ENCODE data around the gene LTBP1.

LTBP1 gene

GRCh38 chr2:33392366-33392765 is 445.6 kb downstream of the LTBP1 start:
- in situ Hi-C loops (cut with MboI; ENCODE audit: low sequenced_read_pairs): no loop called here
- no peak overlapping the region for H3K4me3 ChIP-seq
- H3K9me3 ChIP-seq: no peaks in the 10 kb centered on the region
- no peaks in the 10 kb centered on the region for H3K27me3 ChIP-seq (ENCODE audit: low read depth)
- H3K36me3 ChIP-seq (replicated peaks): no peaks in the 10 kb centered on the region
- no peaks in the 10 kb centered on the region for H3K4me1 ChIP-seq
- no peak for DNase-seq (ENCODE audit: low spot score in 2 of 2)

- DNase-seq (ENCODE audit: low spot score in 2 of 2): no peak
- in situ Hi-C loops (cut with MboI; ENCODE audit: low sequenced_read_pairs): no loop called here
- Histone ChIP-seq H3K27me3 (ENCODE audit: low read depth) (no peaks in the 10 kb centered on the region), H3K4me1 (no peaks in the 10 kb centered on the region), H3K4me3 (no peak overlapping the region), H3K9me3 (no peaks in the 10 kb centered on the region), H3K36me3 (replicated peaks) (no peaks in the 10 kb centered on the region)
Measured at GRCh38 chr2:33395034-33395433, 448.3 kb downstream of the LTBP1 start.

GRCh38 chr2:33395655-33396249 is 449.0 kb downstream of the LTBP1 start:
- Histone ChIP-seq H3K36me3 (replicated peaks) (no peaks in the 10 kb centered on the region), H3K9me3 (no peaks in the 10 kb centered on the region), H3K4me1 (no peaks in the 10 kb centered on the region), H3K4me3 (no peak overlapping the region), H3K27me3 (ENCODE audit: low read depth) (no peaks in the 10 kb centered on the region)
- DNase-seq (ENCODE audit: low spot score in 2 of 2): peak; percentile 29 to 75
- in situ Hi-C loops (cut with MboI; ENCODE audit: low sequenced_read_pairs): no loop called here

GRCh38 chr2:33404321-33404720 is 457.6 kb downstream of the LTBP1 start:
- H3K36me3 ChIP-seq (replicated peaks): no peaks in the 10 kb centered on the region
- H3K4me3 ChIP-seq: no peak overlapping the region
- no peaks in the 10 kb centered on the region for H3K9me3 ChIP-seq
- in situ Hi-C loops (cut with MboI; ENCODE audit: low sequenced_read_pairs): no loop called here
- DNase-seq (ENCODE audit: low spot score in 2 of 2): no peak
- no peaks in the 10 kb centered on the region for H3K4me1 ChIP-seq
- H3K27me3 ChIP-seq (ENCODE audit: low read depth): no peaks in the 10 kb centered on the region

- H3K27me3 ChIP-seq (ENCODE audit: low read depth): no peaks in the 10 kb centered on the region
- no peaks in the 10 kb centered on the region for H3K9me3 ChIP-seq
- no peak overlapping the region for H3K4me3 ChIP-seq
- in situ Hi-C loops (cut with MboI; ENCODE audit: low sequenced_read_pairs): no loop called here
- H3K4me1 ChIP-seq: no peaks in the 10 kb centered on the region
- no peaks in the 10 kb centered on the region for H3K36me3 ChIP-seq (replicated peaks)
- DNase-seq (ENCODE audit: low spot score in 2 of 2): no peak
Measured at GRCh38 chr2:33406622-33407021, 459.9 kb downstream of the LTBP1 start.

- no peak for DNase-seq (ENCODE audit: low spot score in 2 of 2)
- no peaks in the 10 kb centered on the region for H3K27me3 ChIP-seq (ENCODE audit: low read depth)
- H3K4me3 ChIP-seq: no peak overlapping the region
- in situ Hi-C loops (cut with MboI; ENCODE audit: low sequenced_read_pairs): no loop called here
- no peaks in the 10 kb centered on the region for H3K9me3 ChIP-seq
- no peaks in the 10 kb centered on the region for H3K36me3 ChIP-seq (replicated peaks)
- no peaks in the 10 kb centered on the region for H3K4me1 ChIP-seq
Measured at GRCh38 chr2:33408109-33408508, 461.4 kb downstream of the LTBP1 start.

GRCh38 chr2:33409417-33409955 is 462.7 kb downstream of the LTBP1 start:
- Histone ChIP-seq H3K4me3 (no peak overlapping the region), H3K36me3 (replicated peaks) (no peaks in the 10 kb centered on the region), H3K27me3 (ENCODE audit: low read depth) (no peaks in the 10 kb centered on the region), H3K9me3 (no peaks in the 10 kb centered on the region), H3K4me1 (no peaks in the 10 kb centered on the region)
- in situ Hi-C loops (cut with MboI; ENCODE audit: low sequenced_read_pairs): no loop called here
- no peak for DNase-seq (ENCODE audit: low spot score in 2 of 2)

- Histone ChIP-seq H3K36me3 (replicated peaks) (no peaks in the 10 kb centered on the region), H3K4me1 (no peaks in the 10 kb centered on the region), H3K9me3 (no peaks in the 10 kb centered on the region), H3K4me3 (no peak overlapping the region), H3K27me3 (ENCODE audit: low read depth) (no peaks in the 10 kb centered on the region)
- in situ Hi-C loops (cut with MboI; ENCODE audit: low sequenced_read_pairs): no loop called here
- no peak for DNase-seq (ENCODE audit: low spot score in 2 of 2)
Measured at GRCh38 chr2:33411765-33412164, 465.0 kb downstream of the LTBP1 start.

GRCh38 chr2:33412920-33413319 is 466.2 kb downstream of the LTBP1 start:
- no peaks in the 10 kb centered on the region for H3K9me3 ChIP-seq
- no peaks in the 10 kb centered on the region for H3K4me1 ChIP-seq
- H3K27me3 ChIP-seq (ENCODE audit: low read depth): no peaks in the 10 kb centered on the region
- H3K4me3 ChIP-seq: no peak overlapping the region
- DNase-seq (ENCODE audit: low spot score in 2 of 2): no peak
- no peaks in the 10 kb centered on the region for H3K36me3 ChIP-seq (replicated peaks)
- in situ Hi-C loops (cut with MboI; ENCODE audit: low sequenced_read_pairs): no loop called here

- H3K27me3 ChIP-seq (ENCODE audit: low read depth): no peaks in the 10 kb centered on the region
- no peaks in the 10 kb centered on the region for H3K9me3 ChIP-seq
- no peak for DNase-seq (ENCODE audit: low spot score in 2 of 2)
- H3K36me3 ChIP-seq (replicated peaks): no peaks in the 10 kb centered on the region
- in situ Hi-C loops (cut with MboI; ENCODE audit: low sequenced_read_pairs): no loop called here
- H3K4me3 ChIP-seq: no peak overlapping the region
- no peaks in the 10 kb centered on the region for H3K4me1 ChIP-seq
Measured at GRCh38 chr2:33419581-33420200, 472.9 kb downstream of the LTBP1 start.

- no peak for DNase-seq (ENCODE audit: low spot score in 2 of 2)
- no peaks in the 10 kb centered on the region for H3K4me1 ChIP-seq
- no peak overlapping the region for H3K4me3 ChIP-seq
- no peaks in the 10 kb centered on the region for H3K9me3 ChIP-seq
- H3K36me3 ChIP-seq (replicated peaks): no peaks in the 10 kb centered on the region
- H3K27me3 ChIP-seq (ENCODE audit: low read depth): no peaks in the 10 kb centered on the region
- in situ Hi-C loops (cut with MboI; ENCODE audit: low sequenced_read_pairs): no loop called here
Measured at GRCh38 chr2:33420726-33421125, 474.0 kb downstream of the LTBP1 start.

GRCh38 chr2:33421820-33422219 is 475.1 kb downstream of the LTBP1 start:
- no peaks in the 10 kb centered on the region for H3K4me1 ChIP-seq
- no peak for DNase-seq (ENCODE audit: low spot score in 2 of 2)
- no peaks in the 10 kb centered on the region for H3K27me3 ChIP-seq (ENCODE audit: low read depth)
- in situ Hi-C loops (cut with MboI; ENCODE audit: low sequenced_read_pairs): no loop called here
- H3K9me3 ChIP-seq: no peaks in the 10 kb centered on the region
- H3K36me3 ChIP-seq (replicated peaks): no peaks in the 10 kb centered on the region
- H3K4me3 ChIP-seq: no peak overlapping the region

- no peak overlapping the region for H3K4me3 ChIP-seq
- H3K27me3 ChIP-seq (ENCODE audit: low read depth): no peaks in the 10 kb centered on the region
- no peaks in the 10 kb centered on the region for H3K4me1 ChIP-seq
- DNase-seq (ENCODE audit: low spot score in 2 of 2): no peak
- in situ Hi-C loops (cut with MboI; ENCODE audit: low sequenced_read_pairs): no loop called here
- no peaks in the 10 kb centered on the region for H3K9me3 ChIP-seq
- H3K36me3 ChIP-seq (replicated peaks): no peaks in the 10 kb centered on the region
Measured at GRCh38 chr2:33425161-33425560, 478.4 kb downstream of the LTBP1 start.

- Histone ChIP-seq H3K36me3 (replicated peaks) (no peaks in the 10 kb centered on the region), H3K27me3 (ENCODE audit: low read depth) (no peaks in the 10 kb centered on the region), H3K9me3 (no peaks in the 10 kb centered on the region), H3K4me3 (no peak overlapping the region), H3K4me1 (no peaks in the 10 kb centered on the region)
- in situ Hi-C loops (cut with MboI; ENCODE audit: low sequenced_read_pairs): no loop called here
- no peak for DNase-seq (ENCODE audit: low spot score in 2 of 2)
Measured at GRCh38 chr2:33425586-33426031, 478.9 kb downstream of the LTBP1 start.

All from HAP-1 (cell line).